GM21447 (cell line): ENCODE results near the gene LDLRAD4.

Experiments
- ATAC-seq: cut with Tn5 transposase; IDR thresholded peaks from one replicate; pipeline ENCODE4 v1.9.1; 2021; ENCODE audit not compliant: unreplicated experiment

Gene LDLRAD4

DNA sequence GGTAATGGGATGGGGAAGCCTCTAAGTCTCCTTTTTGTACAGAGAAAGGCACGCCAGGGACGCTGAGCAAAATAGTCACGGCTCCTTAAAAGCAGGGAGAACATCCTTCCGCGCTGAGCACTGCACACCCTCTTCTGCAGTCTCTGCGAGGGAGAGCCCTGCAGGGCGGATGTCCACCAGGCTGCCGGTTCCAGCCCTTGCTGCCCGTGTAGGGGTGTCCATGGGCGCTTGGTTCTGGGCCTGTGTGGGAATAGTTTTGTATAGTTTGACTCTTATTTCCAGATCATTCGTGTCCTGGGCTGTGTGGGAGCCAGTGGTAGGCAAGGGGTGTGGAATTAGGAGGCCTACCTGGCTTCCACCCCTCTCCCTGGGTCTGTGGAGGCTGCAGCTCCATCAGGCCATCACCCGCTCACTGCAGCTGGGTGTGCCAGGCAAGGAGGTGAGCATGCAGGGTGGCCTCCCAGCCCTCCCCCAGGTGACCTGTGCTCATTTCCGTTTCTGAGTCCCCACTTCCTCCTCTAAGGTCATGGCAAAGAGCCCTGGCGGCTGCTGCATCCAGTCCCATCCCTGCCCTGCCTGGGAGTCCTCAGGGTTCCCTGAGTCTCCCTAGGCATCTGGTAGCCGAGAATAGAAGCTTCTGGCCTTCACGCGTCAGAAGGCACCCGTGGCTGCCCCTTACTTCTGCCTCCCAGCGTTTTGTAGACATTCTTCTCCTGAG is 202.6 kb downstream of the LDLRAD4 start:
- no peak for ATAC-seq

- no peak for ATAC-seq
Observed at GRCh38 chr18:13422541-13423147, 204.1 kb downstream of the LDLRAD4 start.

DNA sequence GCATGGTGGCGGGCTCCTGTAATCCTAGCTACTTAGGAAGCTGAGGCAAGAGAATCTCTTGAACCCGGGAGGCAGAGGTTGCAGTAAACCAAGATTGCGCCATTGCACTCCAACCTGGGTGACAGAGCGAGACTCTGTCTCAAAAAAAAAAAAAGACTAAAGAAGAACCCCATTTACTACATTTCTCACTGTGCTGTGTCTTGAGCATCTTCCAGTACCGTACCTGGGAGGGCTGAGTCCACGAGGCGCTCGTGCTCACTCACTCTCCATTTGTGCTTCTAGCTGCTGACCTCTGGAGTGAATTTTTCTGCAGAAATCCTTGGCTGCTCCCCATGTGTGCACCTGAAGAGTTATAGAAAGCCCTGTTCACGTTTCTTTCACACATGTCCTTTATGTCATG is 204.8 kb downstream of the LDLRAD4 start:
- no peak for ATAC-seq

- ATAC-seq: no peak
Observed at GRCh38 chr18:13424363-13424762, 205.8 kb downstream of the LDLRAD4 start.

DNA sequence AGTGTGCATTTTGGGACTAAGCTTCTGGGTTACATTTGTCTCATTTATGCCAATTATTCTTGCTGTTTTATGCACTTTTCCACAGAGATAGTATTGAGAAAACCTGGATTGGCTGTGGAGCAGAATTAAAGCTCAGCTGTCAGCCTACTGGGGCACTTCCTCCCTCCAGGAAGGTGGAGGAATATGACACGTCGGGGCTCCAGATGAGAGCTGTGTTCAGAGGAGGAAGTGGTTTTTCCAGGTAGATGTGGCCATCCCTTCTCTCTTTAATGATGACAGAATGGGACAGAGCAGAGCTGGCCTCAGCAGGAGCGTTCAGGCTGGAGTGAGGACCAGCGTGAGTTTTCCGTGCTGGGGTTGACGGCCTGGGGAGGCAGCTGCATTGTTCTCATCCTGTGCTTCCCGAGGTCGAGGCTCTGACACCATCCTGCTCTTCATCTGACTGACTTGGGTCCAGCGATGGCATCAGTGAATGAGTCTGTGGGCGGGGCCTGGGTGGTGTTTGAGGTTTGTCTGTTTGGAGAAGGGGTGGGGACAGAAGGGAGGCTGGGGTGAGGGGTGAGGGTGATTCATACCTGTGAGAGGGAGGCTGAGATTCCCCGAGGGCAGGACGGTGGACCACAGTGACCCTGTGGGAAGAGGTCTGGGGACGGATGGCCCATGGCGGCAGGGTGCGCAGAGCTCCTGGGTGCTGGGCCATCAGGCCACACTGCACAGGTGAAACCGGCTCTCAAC is 207.0 kb downstream of the LDLRAD4 start:
- no peak for ATAC-seq

GRCh38 chr18:13427354-13427753 is 208.8 kb downstream of the LDLRAD4 start:
- no peak for ATAC-seq

- ATAC-seq: no peak
Observed at GRCh38 chr18:13428319-13428718, 209.8 kb downstream of the LDLRAD4 start.

DNA sequence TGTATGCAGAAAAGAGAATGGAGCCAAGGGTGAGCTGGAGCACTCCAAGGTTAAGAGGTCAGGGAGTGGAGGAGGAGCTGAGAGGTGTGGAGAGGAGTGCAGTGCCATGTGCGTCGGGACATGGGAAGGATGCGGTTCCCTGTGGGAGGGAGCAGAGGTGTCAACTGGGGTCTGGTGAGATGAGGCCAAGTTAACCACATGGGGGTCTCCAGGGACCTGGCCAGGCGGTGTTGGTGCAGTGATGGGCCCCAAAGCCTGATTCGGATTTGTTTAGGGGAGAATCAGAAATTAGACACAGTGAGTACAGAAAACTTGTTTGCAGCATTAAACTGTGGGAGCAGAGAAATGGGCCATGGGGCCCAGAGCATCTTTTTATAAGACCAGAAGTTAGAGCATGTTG is 210.5 kb downstream of the LDLRAD4 start:
- ATAC-seq: no peak

DNA sequence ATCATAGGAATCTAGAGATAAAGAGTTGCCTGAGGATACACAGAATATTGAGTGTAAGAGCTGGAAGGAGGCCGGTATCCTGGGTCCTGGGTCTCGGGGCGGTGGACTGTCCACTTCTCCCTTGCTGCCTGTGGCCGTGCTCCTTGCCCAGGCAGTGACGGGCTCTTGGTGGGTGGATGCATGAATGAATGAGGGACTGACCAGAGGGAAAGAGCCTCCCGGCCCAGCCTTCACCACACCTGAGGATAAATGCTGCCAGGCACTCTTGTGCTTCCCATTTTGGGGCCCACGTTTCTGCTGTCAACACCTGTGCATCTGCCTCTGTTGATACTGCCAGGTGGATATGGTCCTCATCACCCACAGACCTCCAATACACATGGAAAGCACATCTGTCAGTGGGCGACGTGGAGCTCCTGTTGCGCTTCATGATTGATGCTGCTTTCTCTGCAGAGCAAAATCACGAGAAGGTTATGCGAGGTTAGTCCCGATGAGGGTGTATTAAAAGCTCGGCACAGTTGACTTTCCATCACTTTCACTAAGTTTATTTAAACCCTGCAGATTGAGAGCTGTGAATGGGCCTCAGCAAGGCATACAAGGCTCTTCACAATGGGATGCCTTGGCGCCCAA is 211.4 kb downstream of the LDLRAD4 start:
- ATAC-seq: no peak

DNA sequence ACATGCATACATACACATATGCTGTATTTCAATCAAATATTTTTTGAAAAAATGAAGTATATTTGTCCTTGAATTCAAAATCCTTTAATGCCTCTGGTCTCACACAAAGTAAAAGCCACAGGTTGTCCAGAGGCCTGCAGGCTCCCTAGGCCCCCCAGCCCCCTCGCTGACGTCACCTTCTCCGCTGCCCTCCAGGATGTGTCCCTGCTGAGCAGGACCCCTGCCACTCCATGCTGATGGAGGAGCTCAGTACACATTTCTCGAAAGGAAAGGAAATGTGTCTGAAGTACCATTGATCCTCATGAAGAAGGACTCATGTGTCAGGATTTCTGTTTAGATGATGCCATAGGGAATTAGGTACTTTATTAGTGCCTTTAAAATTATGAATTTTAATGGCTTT is 212.1 kb downstream of the LDLRAD4 start:
- no peak for ATAC-seq

DNA sequence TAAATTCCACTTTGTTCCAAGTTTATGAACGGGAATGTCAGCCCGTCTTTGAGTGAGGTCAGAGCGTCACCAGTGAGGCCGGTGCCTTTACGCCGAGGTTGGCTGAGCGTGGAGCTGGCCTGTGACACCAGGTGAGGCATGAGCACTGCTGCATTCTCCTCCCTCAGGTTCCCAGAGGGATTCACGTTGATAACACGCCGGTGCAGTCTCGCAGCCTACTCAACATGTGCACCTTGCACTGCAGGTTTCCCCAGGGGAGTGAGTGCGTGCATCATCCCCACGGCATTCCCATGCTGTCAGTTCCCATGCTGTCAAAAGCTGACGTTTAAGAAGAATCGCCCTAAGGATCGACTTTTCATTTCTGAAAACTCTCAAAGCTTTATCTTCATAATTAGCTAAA is 213.3 kb downstream of the LDLRAD4 start:
- ATAC-seq: no peak

- ATAC-seq: no peak
Observed at GRCh38 chr18:13433125-13433524, 214.6 kb downstream of the LDLRAD4 start.

- ATAC-seq: no peak
Observed at GRCh38 chr18:13433685-13434084, 215.1 kb downstream of the LDLRAD4 start.

- no peak for ATAC-seq
Observed at GRCh38 chr18:13434854-13435253, 216.3 kb downstream of the LDLRAD4 start.

DNA sequence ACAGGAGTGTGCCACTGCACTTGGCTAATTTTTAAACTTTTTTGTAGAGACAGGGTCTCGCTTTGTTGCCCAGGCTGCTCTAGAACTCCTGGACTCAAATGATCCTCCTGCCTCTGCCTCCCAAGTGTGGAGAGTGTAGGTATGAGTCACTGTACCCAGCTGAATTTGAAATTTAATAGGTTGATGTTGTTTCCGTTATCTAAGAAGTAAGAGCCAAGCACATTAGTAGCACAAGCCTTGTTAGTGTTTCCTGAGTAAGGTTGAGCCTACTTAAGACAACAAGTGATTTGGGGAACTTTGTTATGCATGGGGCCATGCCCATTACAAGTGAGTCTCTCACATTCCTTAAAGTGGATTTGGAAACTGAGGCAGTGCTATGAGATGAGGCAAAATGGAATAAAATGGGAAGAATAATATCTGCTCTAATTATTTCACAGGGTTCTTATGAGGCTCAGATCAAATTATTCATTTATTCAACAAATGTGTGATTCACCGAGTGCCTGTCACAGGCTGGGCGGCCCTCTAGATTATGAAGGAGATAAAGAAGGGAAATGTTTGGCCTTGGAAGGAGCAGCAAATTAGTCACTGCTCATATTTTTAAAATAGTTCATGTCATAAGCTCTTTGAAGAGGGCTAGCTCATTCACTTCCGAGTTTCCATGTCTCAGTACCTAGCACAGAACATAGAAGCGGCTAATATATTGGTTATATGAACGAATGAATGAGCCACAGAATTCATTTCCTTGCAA is 217.2 kb downstream of the LDLRAD4 start:
- no peak for ATAC-seq

DNA sequence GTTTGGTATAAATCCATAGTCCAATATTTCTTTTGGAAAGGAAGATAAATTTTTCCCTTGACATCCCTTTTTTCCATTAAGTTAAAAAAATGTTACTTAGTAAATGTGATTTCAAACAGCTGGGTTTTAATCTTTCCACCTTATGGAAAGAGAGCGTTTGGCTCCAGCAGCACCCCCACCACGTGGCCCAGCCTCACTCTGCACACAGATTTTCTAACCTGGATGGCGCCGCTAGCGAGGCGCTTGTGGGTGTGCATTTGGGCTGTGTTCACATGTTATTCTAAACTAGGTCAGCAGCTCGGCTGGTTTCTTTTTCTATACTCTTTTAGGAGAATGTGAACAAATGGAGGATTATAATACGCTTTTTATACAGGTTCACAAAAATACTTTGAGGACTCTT is 218.0 kb downstream of the LDLRAD4 start:
- no peak for ATAC-seq

DNA sequence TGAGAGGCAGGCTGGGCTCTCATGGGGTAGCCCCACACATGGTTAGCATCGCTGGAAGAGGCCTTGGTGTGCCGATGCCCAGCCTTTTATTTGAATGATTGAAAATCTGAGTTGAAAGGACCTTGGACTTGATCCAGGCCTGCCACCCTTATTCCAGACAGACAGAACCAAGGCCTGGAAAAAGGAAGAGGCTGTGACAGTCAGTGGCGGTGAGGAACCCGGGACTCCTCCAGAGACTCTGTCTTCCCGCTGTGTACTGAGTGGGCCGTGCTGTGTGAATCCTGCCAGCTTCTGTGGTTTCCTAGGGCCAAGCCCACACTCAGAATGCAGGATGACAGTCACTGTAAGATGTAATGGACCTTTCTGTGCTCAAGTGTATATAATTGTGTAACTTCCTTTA is 218.5 kb downstream of the LDLRAD4 start:
- no peak for ATAC-seq

- peak; percentile 71 for ATAC-seq
Observed at GRCh38 chr18:13437796-13438506, 219.4 kb downstream of the LDLRAD4 start.

- ATAC-seq: peak; percentile 22
Observed at GRCh38 chr18:13438507-13439056, 220.0 kb downstream of the LDLRAD4 start.

GRCh38 chr18:13439461-13439860 is 220.9 kb downstream of the LDLRAD4 start:
- no peak for ATAC-seq
